ENCODE results near the gene NCS1. TPM values are rescaled to one million over a fixed set of nuclear protein-coding genes. Genes with fewer than 3 reads are reported as not detected.
A peak's percentile ranks its signal among the peaks of the same experiment; 100 is the strongest.

The NCS1 gene
- total RNA-seq, 1 donor from 2014 or later = 50.0 TPM

- H3K4me1 Mint-ChIP-seq (ENCODE audit: low read depth) = no peaks in the 10 kb centered on the region
- peaks cover 12% of the 10 kb centered on the region for H3K9me3 Mint-ChIP-seq (ENCODE audit: low read depth)
- H3K4me3 Mint-ChIP-seq (ENCODE audit: unreplicated experiment) = no peak overlapping the region
- no peak for TF ChIP-seq CTCF (IDR thresholded peaks at IDR 0.05)
- H3K27ac Mint-ChIP-seq (ENCODE audit: unreplicated experiment) = no peak overlapping the region
- DNase-seq (ENCODE audit: low spot score) = no peak
- H3K36me3 Mint-ChIP-seq (ENCODE audit: low read depth) = peaks cover 15% of the 10 kb centered on the region
- no peaks in the 10 kb centered on the region for H3K27me3 Mint-ChIP-seq (ENCODE audit: low read depth)
These were observed 53.4 kb downstream of the NCS1 start for GRCh38 chr9:130225586-130225985.

- no peak for TF ChIP-seq CTCF (IDR thresholded peaks at IDR 0.05)
- peak; percentile 77 for DNase-seq (ENCODE audit: low spot score)
- no peaks in the 10 kb centered on the region for H3K4me1 Mint-ChIP-seq (ENCODE audit: low read depth)
These were observed 53.9 kb downstream of the NCS1 start for GRCh38 chr9:130226112-130226511.

GRCh38 chr9:130227833-130228232 is 55.6 kb downstream of the NCS1 start:
- Mint-ChIP-seq H3K27ac (ENCODE audit: unreplicated experiment) (no peak overlapping the region), H3K27me3 (ENCODE audit: low read depth) (no peaks in the 10 kb centered on the region), H3K4me3 (ENCODE audit: unreplicated experiment) (no peak overlapping the region), H3K4me1 (ENCODE audit: low read depth) (no peaks in the 10 kb centered on the region), H3K36me3 (ENCODE audit: low read depth) (peaks cover 17% of the 10 kb centered on the region), H3K9me3 (ENCODE audit: low read depth) (peaks cover 12% of the 10 kb centered on the region)
- TF ChIP-seq CTCF (IDR thresholded peaks at IDR 0.05) = no peak
- no peak for DNase-seq (ENCODE audit: low spot score)

More at GRCh38 chr9:130226112-130226511, 53.9 kb downstream of the NCS1 start:
- Mint-ChIP-seq H3K27me3 (ENCODE audit: low read depth) (no peaks in the 10 kb centered on the region), H3K4me3 (ENCODE audit: unreplicated experiment) (no peak overlapping the region), H3K9me3 (ENCODE audit: low read depth) (peaks cover 12% of the 10 kb centered on the region), H3K27ac (ENCODE audit: unreplicated experiment) (no peak overlapping the region), H3K36me3 (ENCODE audit: low read depth) (peaks cover 15% of the 10 kb centered on the region)

GRCh38 chr9:130229759-130230158 is 57.6 kb downstream of the NCS1 start:
- TF ChIP-seq CTCF (IDR thresholded peaks at IDR 0.05) = no peak
- no peak overlapping the region for H3K4me3 Mint-ChIP-seq (ENCODE audit: unreplicated experiment)
- no peaks in the 10 kb centered on the region for H3K4me1 Mint-ChIP-seq (ENCODE audit: low read depth)
- H3K27me3 Mint-ChIP-seq (ENCODE audit: low read depth) = no peaks in the 10 kb centered on the region
- peaks cover 12% of the 10 kb centered on the region for H3K9me3 Mint-ChIP-seq (ENCODE audit: low read depth)
- no peak overlapping the region for H3K27ac Mint-ChIP-seq (ENCODE audit: unreplicated experiment)
- no peak for DNase-seq (ENCODE audit: low spot score)
- peaks cover 24% of the 10 kb centered on the region for H3K36me3 Mint-ChIP-seq (ENCODE audit: low read depth)

GRCh38 chr9:130230631-130231030 is 58.4 kb downstream of the NCS1 start:
- Mint-ChIP-seq H3K27ac (ENCODE audit: unreplicated experiment) (no peak overlapping the region), H3K27me3 (ENCODE audit: low read depth) (no peaks in the 10 kb centered on the region), H3K9me3 (ENCODE audit: low read depth) (peaks cover 12% of the 10 kb centered on the region), H3K4me1 (ENCODE audit: low read depth) (peaks cover under 1% of the 10 kb centered on the region), H3K4me3 (ENCODE audit: unreplicated experiment) (no peak overlapping the region), H3K36me3 (ENCODE audit: low read depth) (peaks cover 24% of the 10 kb centered on the region)
- DNase-seq (ENCODE audit: low spot score) = no peak
- no peak for TF ChIP-seq CTCF (IDR thresholded peaks at IDR 0.05)
